GM12878 (cell line): ENCODE measurements around the gene ZNF512. TPM values are rescaled to one million over a fixed set of nuclear protein-coding genes. Genes with fewer than 3 reads are reported as not detected.

Experiments
- ATF7 ChIP-seq: fragments of 450-650 bp; IDR thresholded peaks from 2 replicates; pipeline ENCODE4 v1.6.1; 2016; ENCODE audit warnings: low read depth, mild to moderate bottlenecking
- CHD1 ChIP-seq: IDR thresholded peaks from 2 replicates; pipeline ENCODE4 v1.6.1; 2012; ENCODE audit warnings: low read depth, low read length, improper control_type of control experiment
- E2F8 ChIP-seq: fragments of 450-650 bp; IDR thresholded peaks from 2 replicates; pipeline ENCODE4 v1.6.1; 2018; ENCODE audit warnings: mild to moderate bottlenecking, low read depth, moderate library complexity; ENCODE audit not compliant: partially characterized antibody
- EGR1 ChIP-seq, 2 experiments: IDR thresholded peaks; 1 replicate in 1 of 2; 2 replicates in 1 of 2; pipeline ENCODE4 v1.6.1; 2011 to 2012; ENCODE audit warnings: low read depth in 2 of 2, low read length in 2 of 2, borderline replicate concordance in 1 of 2, mild to moderate bottlenecking in 1 of 2, moderate library complexity in 1 of 2
- IKZF1 ChIP-seq: fragments of 450-650 bp; conservative IDR thresholded peaks from 2 replicates; pipeline ENCODE4 v1.6.1; 2017; ENCODE audit warnings: antibody characterized with exemption, mild to moderate bottlenecking
- IRF3 ChIP-seq: fragments of 450-650 bp; IDR thresholded peaks from 2 replicates; pipeline ENCODE4 v1.6.1; 2014; ENCODE audit warnings: mild to moderate bottlenecking
- MTA3 ChIP-seq: IDR thresholded peaks from 2 replicates; pipeline ENCODE4 v1.6.1; 2012; ENCODE audit warnings: low read length, inconsistent platforms, borderline replicate concordance
- PML ChIP-seq: IDR thresholded peaks from 2 replicates; pipeline ENCODE4 v1.6.1; 2012; ENCODE audit warnings: low read length, inconsistent platforms
- RBBP5 ChIP-seq: fragments of 200-600 bp; sonication (generic); conservative IDR thresholded peaks from 2 replicates; pipeline ENCODE4 v1.6.1; 2016
- RELB ChIP-seq: fragments of 450-650 bp; IDR thresholded peaks from 2 replicates; pipeline ENCODE4 v1.6.1; 2017; ENCODE audit warnings: low read depth, mild to moderate bottlenecking, moderate library complexity
- REST ChIP-seq: IDR thresholded peaks from 2 replicates; pipeline ENCODE4 v1.6.1; 2012; ENCODE audit warnings: mild to moderate bottlenecking, low read depth, low read length
- RFX5 ChIP-seq: IDR thresholded peaks from 2 replicates; pipeline ENCODE4 v1.6.1; 2011; ENCODE audit warnings: low read depth, low read length, improper control_type of control experiment
- SREBF1 ChIP-seq: IDR thresholded peaks from 2 replicates; pipeline ENCODE4 v1.6.1; 2012; ENCODE audit warnings: mild to moderate bottlenecking, low read length
- SREBF2 ChIP-seq: IDR thresholded peaks from 2 replicates; pipeline ENCODE4 v1.6.1; 2012; ENCODE audit warnings: mild to moderate bottlenecking, low read length
- SUZ12 ChIP-seq: fragments of 200-600 bp; sonication (generic); IDR thresholded peaks from one replicate; pipeline ENCODE4 v1.6.1; 2018; ENCODE audit warnings: antibody characterized with exemption, mild to moderate bottlenecking; ENCODE audit not compliant: unreplicated experiment
- ZBTB4 ChIP-seq: fragments of 450-650 bp; formaldehyde crosslinking; IDR thresholded peaks from 2 replicates; pipeline ENCODE4 v1.4.0; 2022; ENCODE audit warnings: mild to moderate bottlenecking, moderate library complexity
- ZNF24 ChIP-seq: fragments of 450-650 bp; IDR thresholded peaks from 2 replicates; pipeline ENCODE4 v1.6.1; 2017; ENCODE audit warnings: antibody characterized with exemption, mild to moderate bottlenecking
- polyA plus RNA-seq, 11 experiments: library from polyadenylated mRNA; depleted of rRNA in 4 of 11; unstranded in 6 of 11; stranded (reverse) in 5 of 11; fragments of >200 nt; fragmentation: Nextera tagmentation in 4 of 11; fragmentation: Illumina TruSeq in 1 of 11; extraction: Ambion mirVana in 4 of 11; extraction: Trizol in 1 of 11; gene quantifications; 1 replicate in 1 of 11; 2 replicates in 10 of 11; pipeline versions ENCODE4 v1.2.1 to v1.2.3, GENCODE V29; 2011 to 2016; ENCODE audit warnings: inconsistent platforms in 2 of 11, missing spikeins in 2 of 11, low read depth in 1 of 11
- total RNA-seq, 4 experiments: library from RNA; depleted of rRNA in 3 of 4; stranded (reverse); fragments of >200 nt in 3 of 4; fragmentation: Illumina TruSeq in 1 of 4; extraction: Trizol in 1 of 4; gene quantifications; 2 replicates each; pipeline versions ENCODE4 v1.2.1 to v1.2.3, GENCODE V29; 2013 to 2021

Gene ZNF512
- total and polyA plus RNA-seq, 10 of the 15 experiments (the other 5 are each of a cell fraction or from before 2014, with no cell fraction given): 14.1 to 61.9 (median 31.2) TPM

GRCh38 chr2:27582695-27583389 is at the start of gene ZNF512 (continued):
- no peak for TF ChIP-seq E2F8
- no peak for TF ChIP-seq RFX5
- no peak for TF ChIP-seq RBBP5
- TF ChIP-seq REST: no peak
- no peak for TF ChIP-seq SREBF1
- TF ChIP-seq SUZ12: no peak
- TF ChIP-seq PML: no peak
- no peak for TF ChIP-seq IRF3
- TF ChIP-seq IKZF1: peak; percentile 49
- no peak for TF ChIP-seq EGR1 (IDR thresholded peaks at IDR 0.05; ENCODE audit: borderline replicate concordance in 1 of 2, low read depth in 2 of 2, low read length in 2 of 2)
- TF ChIP-seq ZBTB4 (CRISPR knock-in tag): peak; percentile 83; the same call in 1 of the 2 replicates
- TF ChIP-seq ZNF24: no peak
- no peak for TF ChIP-seq MTA3
- no peak for TF ChIP-seq SREBF2
- no peak for TF ChIP-seq CHD1
- peak; percentile 49; the same call in 1 of the 2 replicates for TF ChIP-seq ATF7
- 0 out of 2 replicates have a peak, but pooled peaks have one; percentile 20 for TF ChIP-seq RELB
